Activated naive CD8-positive, alpha-beta T cell treated with anti-CD3 and anti-CD28 coated beads, Interleukin-2, amount 10 ng/mL, durations not matched to agents 7 days and 5 days (primary cell): Measurements from ENCODE around the gene SLC16A8. TPM values are rescaled to one million over a fixed set of nuclear protein-coding genes. Genes with fewer than 3 reads are reported as not detected.
"Not testable (repeated sequence)": the region's sequence is repeated elsewhere in the genome, so short reads cannot be mapped to it uniquely, and the experiment has no call there.

Experiments used
- ATAC-seq: fragments of 150-1000 bp; cut with Tn5 transposase; one replicate; pipeline ENCODE4 v1.10.0; 2021; ENCODE audit warnings: low read depth, moderate library complexity
- POLR2A ChIA-PET: fragments of 350-600 bp; sonication (Branson Sonifier 250); formaldehyde crosslinking; loops from one replicate; lab custom pipeline; 2021; ENCODE audit warnings: antibody characterized with exemption; lab: Charles Lee
- DNase-seq: peaks from one replicate; pipeline ENCODE4 v3.0.0; 2021
- H3K27ac Mint-ChIP-seq: one replicate; pipeline ENCODE4 v1.8.0; 2022; ENCODE audit warnings: mild to moderate bottlenecking, mixed read lengths
- H3K27me3 Mint-ChIP-seq: one replicate; pipeline ENCODE4 v1.8.0; 2022; ENCODE audit warnings: mild to moderate bottlenecking, moderate library complexity, mixed read lengths
- H3K36me3 Mint-ChIP-seq: one replicate; pipeline ENCODE4 v1.8.0; 2021; ENCODE audit warnings: mild to moderate bottlenecking, mixed read lengths
- H3K4me1 Mint-ChIP-seq: one replicate; pipeline ENCODE4 v1.8.0; 2021; ENCODE audit warnings: mixed read lengths
- H3K4me3 Mint-ChIP-seq: one replicate; pipeline ENCODE4 v1.8.0; 2022; ENCODE audit warnings: mild to moderate bottlenecking, moderate library complexity, mixed read lengths
- H3K9me3 Mint-ChIP-seq: one replicate; pipeline ENCODE4 v1.8.0; 2021; ENCODE audit warnings: mixed read lengths
- total RNA-seq, 2 experiments: library from RNA; stranded (reverse); gene quantifications; one replicate each; pipeline ENCODE4 v1.2.3, GENCODE V29; 2021

Gene SLC16A8
- total RNA-seq, 2 experiments from 2014 or later = not detected

DNA sequence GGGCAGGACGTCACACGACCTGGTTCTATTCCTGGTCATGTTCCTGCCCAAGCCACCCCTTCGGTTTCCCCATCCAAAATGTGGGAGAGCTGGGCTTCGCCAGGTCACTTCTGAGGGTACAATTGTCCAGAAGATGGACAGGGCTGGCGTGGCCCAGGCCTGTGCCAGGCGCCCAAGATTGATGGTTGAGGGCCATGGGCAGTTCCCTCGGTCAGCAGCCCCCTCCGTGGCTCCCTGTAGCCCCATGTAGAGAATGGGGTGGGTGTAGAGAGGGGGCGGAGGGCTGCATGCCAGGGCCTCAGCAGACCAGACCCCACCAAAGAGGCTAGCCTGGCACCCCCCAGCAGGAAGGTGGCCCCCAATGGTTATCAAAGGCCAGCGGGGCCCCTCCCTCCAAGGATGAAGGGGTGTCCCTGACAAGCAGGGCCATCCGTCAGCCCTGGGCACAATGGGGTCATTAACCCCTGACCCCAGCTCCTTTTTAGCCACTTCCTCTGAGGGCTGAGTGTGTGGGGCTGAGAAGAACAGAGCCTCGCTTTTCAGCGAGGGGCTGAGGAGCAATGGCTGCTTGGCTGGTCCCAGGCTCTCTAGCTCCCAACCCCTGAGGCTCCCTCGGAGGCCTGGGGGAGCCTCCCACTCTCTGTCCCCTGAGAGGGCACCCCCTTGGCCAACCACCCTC lies 37.8 kb downstream of the SLC16A8 start:
- no peaks in the 10 kb centered on the region for H3K4me1 Mint-ChIP-seq
- no peak for ATAC-seq

DNA sequence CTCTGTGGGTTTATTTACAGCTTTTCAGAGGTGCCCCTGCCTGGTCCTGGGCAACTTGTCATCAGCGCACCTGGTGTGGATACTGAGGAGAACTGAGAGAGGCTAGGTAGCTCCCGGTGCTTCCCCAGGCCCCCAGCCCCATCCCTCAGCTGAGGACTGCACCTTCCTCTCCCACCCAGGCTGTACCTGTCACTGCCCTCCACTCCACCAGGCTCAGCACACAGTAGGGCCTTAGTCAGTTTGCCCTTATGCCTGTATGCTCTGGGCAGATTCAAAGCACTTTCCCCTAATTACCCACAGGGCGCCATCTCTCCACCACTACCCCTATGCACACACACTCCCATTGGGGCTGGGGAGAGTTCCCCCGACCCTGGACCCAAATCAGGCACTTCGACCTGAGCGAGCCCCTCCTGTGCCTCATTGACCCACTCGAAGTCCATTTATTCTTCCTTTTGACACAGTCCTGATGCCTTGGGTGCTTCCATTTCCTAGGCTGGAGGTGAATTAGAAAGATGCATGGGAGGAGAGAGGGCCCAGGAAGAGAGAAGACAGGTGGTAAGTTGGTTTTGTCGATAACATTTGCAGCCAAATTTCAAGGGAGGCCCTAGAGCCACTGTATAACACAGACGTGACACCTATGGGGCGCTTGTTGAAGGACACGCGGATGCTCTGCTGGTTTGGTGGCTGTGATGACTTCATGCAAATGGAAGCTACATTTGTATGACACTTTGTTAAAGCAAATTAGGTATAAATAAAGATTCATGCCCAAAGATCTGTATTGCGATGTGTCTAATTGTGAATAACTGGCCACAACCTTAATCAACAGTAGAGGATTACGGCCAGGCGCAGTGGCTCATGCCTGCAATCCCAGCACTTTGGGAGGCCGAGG lies 40.6 kb downstream of the SLC16A8 start:
- ATAC-seq (no peak), DNase-seq (no peak)
- Mint-ChIP-seq H3K4me3 (no peak overlapping the region), H3K4me1 (no peaks in the 10 kb centered on the region), H3K9me3 (no peaks in the 10 kb centered on the region), H3K27me3 (peaks cover 5% of the 10 kb centered on the region), H3K27ac (no peak overlapping the region), H3K36me3 (no peaks in the 10 kb centered on the region)
- POLR2A ChIA-PET = no interaction called here

More for the DNA sequence above, 37.8 kb downstream of the SLC16A8 start:
- no peak for DNase-seq
- H3K4me3 Mint-ChIP-seq = no peak overlapping the region
- POLR2A ChIA-PET = no interaction called here
- no peaks in the 10 kb centered on the region for H3K36me3 Mint-ChIP-seq
- H3K27me3 Mint-ChIP-seq = peaks cover 11% of the 10 kb centered on the region
- no peak overlapping the region for H3K27ac Mint-ChIP-seq
- H3K9me3 Mint-ChIP-seq = no peaks in the 10 kb centered on the region

DNA sequence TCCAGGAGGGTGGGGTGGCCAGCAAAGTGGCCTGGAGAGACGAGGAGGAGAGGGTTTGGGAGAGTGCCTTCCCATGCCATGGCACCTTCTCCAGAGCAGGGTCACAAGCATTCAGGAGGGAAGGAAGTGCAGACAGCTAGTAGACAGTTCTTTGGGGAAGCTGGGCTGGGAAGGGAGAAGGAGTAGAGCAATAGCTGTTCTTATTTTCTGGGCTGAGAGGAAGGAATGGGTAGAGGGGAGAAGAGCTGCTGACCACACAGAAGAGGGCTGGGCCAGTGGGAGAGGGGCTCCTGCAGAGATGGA lies 41.5 kb downstream of the SLC16A8 start:
- Mint-ChIP-seq H3K27me3 (no peaks in the 10 kb centered on the region), H3K27ac (no peak overlapping the region), H3K4me3 (no peak overlapping the region), H3K9me3 (no peaks in the 10 kb centered on the region), H3K4me1 (no peaks in the 10 kb centered on the region), H3K36me3 (no peaks in the 10 kb centered on the region)
- POLR2A ChIA-PET = no interaction called here
- no peak for ATAC-seq
- DNase-seq = no peak

DNA sequence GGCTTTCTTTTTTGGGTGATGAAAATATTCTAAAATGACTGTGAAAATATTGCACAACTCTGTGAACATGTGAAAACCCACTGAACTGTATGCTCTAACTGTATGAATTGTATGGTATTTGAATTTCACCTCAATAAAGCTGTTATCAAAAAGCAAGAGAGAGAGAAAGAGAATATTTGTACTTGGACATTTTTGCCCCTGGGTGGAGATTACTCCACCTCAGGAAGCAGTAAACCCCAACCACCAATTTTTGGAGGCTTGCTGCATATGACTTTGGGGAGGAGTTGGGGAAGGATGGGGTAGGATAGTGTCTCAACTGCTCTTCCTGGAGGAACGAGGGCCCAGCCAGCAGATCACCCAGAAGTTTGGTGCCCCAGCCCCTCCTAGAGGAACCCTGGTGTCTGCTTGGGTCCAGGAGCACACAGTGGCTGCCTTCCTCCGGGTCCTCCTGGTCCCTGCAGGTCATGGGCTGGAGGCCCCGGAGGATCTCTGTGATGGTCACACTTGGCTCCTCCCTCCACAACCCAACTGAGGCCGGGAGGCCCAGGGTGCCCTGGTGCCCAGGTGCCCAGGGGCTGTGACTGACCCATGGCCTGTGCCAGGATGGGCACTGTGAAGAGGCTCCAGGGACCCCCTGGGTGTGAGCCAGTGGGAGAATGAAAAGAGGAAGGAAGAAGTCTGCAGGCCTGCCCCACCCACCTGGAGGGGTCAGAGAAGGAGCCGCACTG lies 42.1 kb downstream of the SLC16A8 start:
- Mint-ChIP-seq H3K4me1 (no peaks in the 10 kb centered on the region), H3K4me3 (no peak overlapping the region), H3K27ac (no peak overlapping the region), H3K27me3 (no peaks in the 10 kb centered on the region), H3K9me3 (no peaks in the 10 kb centered on the region), H3K36me3 (no peaks in the 10 kb centered on the region)
- ATAC-seq = no peak
- DNase-seq = no peak
- POLR2A ChIA-PET = no interaction called here

DNA sequence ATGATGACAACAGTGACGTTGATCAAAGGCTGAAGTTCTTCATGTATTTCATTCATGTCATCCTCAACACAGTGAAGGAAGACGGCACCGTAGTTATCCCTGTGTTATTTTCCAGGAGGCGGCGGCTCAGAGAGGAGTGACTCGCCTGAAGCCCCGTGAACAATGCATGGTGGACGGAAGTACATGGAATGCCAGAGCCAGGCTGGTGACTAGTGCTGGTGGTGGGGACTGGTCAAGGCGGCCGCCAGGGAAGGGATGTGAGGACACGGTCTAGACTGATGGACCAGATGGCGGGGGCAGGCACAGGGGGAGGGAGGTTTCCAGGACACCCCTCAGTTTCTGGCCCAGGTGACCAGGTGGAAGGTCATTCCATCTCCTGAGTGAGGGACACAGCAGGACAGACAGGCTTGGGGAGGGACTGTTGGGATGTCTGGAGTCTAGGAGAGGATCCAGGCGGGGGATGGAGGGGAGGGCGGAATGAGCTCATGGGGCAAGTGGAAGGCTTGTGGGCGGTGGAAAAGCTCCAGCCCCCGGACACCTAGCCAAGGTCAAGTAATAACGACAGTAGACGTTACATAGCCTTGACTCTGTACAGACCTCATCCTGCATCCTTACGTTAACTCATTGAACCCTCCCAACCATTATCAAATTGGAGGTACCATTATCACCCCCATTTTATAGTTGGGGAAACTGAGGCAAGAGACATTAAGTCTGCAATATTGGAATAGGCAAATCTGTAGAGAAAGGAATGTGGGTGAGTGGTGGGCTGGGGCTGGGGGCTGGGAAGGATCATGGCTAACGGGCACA lies 42.8 kb downstream of the SLC16A8 start:
- Mint-ChIP-seq H3K36me3 (no peaks in the 10 kb centered on the region), H3K4me1 (no peaks in the 10 kb centered on the region), H3K4me3 (no peak overlapping the region), H3K27ac (no peak overlapping the region), H3K27me3 (no peaks in the 10 kb centered on the region), H3K9me3 (no peaks in the 10 kb centered on the region)
- ATAC-seq (no peak), DNase-seq (no peak)
- POLR2A ChIA-PET = no interaction called here

DNA sequence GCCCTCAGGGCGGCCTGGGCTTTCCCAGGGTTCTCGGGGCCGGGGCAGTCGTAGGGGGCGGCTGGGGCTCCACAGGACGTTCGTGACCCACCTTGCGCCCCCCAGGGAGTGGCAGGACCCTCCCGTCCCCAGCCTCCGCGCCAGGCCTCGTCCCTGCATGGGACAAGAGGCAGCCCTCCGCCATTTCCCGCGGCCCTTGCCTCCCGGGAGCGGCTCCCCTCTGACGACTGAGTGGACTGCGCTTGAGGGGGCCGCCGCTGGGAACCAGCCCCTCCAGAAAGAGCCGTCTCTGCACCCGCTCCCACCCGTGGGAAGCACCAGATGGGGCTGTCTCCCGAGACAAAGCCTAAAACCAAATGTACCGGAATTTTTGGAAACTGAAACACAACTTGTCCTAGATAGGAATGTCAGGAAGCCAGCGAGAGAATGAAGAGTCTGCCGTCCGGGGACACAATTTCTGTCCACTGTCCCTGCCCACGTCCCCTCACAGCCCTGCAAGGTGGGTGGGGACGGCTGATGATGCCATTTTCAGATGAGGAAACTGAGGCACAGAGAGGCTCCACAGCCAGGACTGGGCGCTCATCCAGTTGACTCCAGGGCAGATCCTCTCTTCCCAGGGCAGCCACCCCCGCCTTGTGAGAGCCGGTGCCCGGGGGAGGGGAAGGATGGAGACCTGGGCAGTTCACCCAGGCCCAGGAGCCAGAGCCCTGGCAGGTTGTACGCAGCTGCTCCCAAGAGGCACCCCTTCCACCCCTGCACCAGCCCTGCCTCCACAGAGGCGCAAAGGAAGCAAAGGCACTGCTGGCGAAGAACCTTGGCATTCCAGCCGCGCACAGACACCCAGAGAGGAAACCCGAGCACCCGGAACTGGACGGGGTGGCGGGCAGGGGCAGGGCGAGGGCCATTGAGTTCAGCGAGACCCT lies 44.8 kb downstream of the SLC16A8 start:
- H3K9me3 Mint-ChIP-seq = no peaks in the 10 kb centered on the region
- H3K36me3 Mint-ChIP-seq = no peaks in the 10 kb centered on the region
- ATAC-seq = no peak
- no peaks in the 10 kb centered on the region for H3K27me3 Mint-ChIP-seq
- DNase-seq = no peak
- no peak overlapping the region for H3K4me3 Mint-ChIP-seq
- H3K4me1 Mint-ChIP-seq = no peaks in the 10 kb centered on the region
- POLR2A ChIA-PET = interaction anchor here (0.7 kb wide), 1 partner anchor 13 kb away, joined by 7 read pairs; no protein-coding TSS in a partner anchor
- no peak overlapping the region for H3K27ac Mint-ChIP-seq

DNA sequence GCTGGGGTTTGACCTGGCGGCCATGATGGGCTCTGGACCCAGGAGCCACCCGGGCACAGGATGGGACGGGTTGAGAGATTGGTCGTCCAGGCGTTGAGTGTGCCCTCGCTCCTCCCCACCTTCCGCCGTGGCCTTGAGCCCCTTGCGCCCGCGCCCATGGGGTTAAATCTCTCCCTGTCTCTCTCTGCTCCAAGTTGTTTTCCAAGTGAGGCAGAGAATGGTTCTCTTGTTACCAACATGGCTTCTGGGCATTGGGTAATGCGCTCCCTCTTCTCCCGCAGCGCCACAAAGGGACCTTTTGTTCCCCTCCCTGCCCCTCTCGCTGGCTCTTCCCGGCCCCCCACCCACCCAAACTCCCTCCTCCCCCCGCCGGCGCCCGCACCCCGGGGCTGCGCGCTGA lies 45.6 kb downstream of the SLC16A8 start:
- Mint-ChIP-seq H3K27ac (no peak overlapping the region), H3K36me3 (no peaks in the 10 kb centered on the region), H3K4me3 (no peak overlapping the region), H3K27me3 (no peaks in the 10 kb centered on the region), H3K9me3 (no peaks in the 10 kb centered on the region), H3K4me1 (peaks cover 2% of the 10 kb centered on the region)
- DNase-seq = no peak
- no peak for ATAC-seq
- POLR2A ChIA-PET = interaction anchor here (0.6 kb wide), 1 partner anchor 1109 kb away, joined by 3 read pairs; no protein-coding TSS in a partner anchor

DNA sequence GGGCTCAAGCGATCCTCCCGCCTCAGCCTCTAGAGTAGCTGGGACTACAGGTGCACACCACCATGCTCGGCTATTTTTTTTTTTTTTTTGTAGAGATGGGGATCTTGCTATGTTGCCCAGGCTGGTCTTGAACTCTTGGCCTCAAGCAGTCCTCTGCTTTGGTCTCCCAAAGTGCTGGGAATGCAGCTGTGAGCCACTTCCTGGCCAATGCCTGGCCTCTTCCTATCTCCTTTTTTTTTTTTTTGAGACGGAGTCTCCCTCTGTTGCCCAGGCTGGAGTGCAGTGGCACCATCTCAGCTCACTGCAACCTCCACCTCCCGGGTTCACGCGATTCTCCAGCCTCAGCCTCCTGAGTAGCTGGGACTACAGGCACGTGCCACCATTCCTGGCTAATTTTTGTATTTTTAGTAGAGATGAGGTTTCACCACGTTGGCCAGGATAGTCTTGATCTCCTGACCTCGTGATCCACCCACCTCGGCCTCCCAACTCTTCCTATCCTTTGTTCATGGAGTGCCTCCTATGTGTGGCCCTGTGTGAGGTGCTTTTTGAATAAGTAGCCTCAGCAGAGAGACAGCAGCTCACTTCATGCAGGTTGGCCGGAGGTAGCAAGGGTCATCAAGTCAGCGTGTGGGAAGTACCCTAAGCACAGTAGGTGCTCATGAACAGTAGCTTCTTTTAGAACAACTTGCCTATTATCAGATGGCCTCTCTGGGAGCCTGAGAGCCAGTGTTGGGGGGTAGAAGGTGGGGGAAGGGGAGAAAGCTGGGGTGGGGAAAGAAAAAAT lies 46.4 kb downstream of the SLC16A8 start:
- not testable (repeated sequence) for H3K4me1 Mint-ChIP-seq, H3K27me3 Mint-ChIP-seq, H3K4me3 Mint-ChIP-seq, H3K36me3 Mint-ChIP-seq, H3K9me3 Mint-ChIP-seq, ATAC-seq, H3K27ac Mint-ChIP-seq, DNase-seq
- POLR2A ChIA-PET = interaction anchor here (0.6 kb wide), 1 partner anchor 1110 kb away, joined by 3 read pairs; no protein-coding TSS in a partner anchor

DNA sequence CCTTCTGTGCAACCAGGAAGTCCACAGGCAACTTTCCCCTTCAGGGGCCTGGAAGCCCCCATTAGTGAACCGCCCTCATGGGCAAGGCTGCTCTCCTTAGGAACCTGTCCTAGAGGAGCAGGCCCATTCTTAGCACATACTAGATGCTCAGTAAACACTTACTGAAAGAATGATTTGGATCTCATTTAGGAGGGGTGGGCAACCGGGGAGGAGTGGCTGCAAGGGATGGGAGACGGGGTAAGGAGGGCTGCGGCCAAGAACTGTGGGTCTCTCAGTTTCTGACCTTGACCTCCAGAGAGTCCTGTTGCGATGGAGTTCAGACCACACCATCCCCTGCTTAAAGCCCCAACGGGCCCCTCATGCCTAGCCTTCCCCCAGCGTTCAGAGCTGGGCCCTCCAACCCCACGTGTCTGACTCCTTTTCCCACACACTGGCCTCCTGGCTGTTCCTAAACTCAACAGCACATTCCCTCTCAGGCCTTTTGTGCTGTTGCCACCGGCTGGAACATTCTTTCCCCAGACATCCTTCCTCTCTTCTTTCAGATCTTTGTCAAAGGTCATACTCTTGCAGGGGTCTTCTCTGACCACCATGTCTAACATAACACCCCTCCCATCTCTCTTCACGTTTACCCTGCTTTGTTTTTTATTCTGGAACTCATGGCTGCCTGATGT lies 47.5 kb downstream of the SLC16A8 start:
- DNase-seq (no peak), ATAC-seq (no peak)
- Mint-ChIP-seq H3K4me3 (no peak overlapping the region), H3K27ac (no peak overlapping the region), H3K9me3 (no peaks in the 10 kb centered on the region), H3K27me3 (no peaks in the 10 kb centered on the region), H3K4me1 (peaks cover 2% of the 10 kb centered on the region), H3K36me3 (no peaks in the 10 kb centered on the region)
- POLR2A ChIA-PET = no interaction called here

DNA sequence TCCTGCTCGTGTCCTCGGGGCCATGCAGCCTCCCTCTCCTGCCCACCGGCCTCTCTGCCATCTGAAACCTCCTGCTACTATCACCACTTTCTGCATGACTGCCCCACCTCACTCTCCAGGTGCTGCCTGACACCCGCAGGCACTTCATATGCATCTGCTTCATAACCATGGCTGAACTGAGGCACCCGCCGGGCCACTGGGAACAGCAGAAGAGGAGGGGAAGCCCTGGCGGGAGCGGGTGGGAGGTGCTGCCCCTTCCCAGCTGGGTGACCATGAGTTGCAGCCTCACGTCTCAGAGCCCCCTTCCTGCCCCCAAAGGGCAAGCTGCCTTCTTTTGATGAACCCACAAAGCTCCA lies 48.5 kb downstream of the SLC16A8 start:
- Mint-ChIP-seq H3K36me3 (no peaks in the 10 kb centered on the region), H3K27me3 (no peaks in the 10 kb centered on the region), H3K9me3 (no peaks in the 10 kb centered on the region), H3K4me3 (no peak overlapping the region), H3K4me1 (peaks cover 2% of the 10 kb centered on the region), H3K27ac (no peak overlapping the region)
- ATAC-seq (no peak), DNase-seq (no peak)
- POLR2A ChIA-PET = no interaction called here

DNA sequence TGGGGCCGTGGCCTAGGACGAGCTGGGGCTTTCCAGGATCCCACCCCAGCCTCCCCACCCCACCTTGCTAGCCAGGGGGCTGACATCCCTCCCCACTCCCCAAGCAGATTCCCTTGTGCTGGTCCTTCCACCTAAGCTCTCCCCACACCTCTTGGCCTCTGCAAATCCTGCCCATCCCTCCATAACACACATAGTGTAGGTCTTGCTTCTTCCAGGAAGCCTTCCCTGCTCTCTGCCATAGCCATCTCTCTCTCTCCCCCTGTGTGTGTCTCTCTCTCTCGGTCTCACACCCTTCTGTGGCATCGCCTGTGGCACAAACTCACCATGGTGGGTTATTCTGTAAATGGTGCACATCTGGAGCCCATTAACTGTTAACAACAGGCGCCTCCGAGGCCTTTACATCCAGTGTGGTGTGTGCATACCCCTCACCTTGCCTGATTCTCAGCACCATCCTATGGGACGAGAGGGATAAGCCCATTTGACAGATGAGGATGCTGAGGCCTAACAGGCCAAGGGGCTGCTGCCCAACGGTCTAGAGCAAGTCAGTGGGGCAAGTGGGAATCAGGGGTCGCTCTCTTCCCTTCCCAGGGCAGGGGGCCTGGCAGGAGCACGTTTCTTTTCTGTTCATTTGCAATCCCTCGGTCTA lies 49.0 kb downstream of the SLC16A8 start:
- Mint-ChIP-seq H3K4me3 (no peak overlapping the region), H3K4me1 (peaks cover 2% of the 10 kb centered on the region), H3K36me3 (no peaks in the 10 kb centered on the region), H3K27ac (peak overlapping the region; percentile 61), H3K9me3 (no peaks in the 10 kb centered on the region), H3K27me3 (no peaks in the 10 kb centered on the region)
- POLR2A ChIA-PET = no interaction called here
- DNase-seq = no peak
- ATAC-seq = no peak
